PC-9 (cell line): ENCODE data around the gene DGLUCY.

ENCODE experiments used
- EZH2 ChIP-seq: fragments of 200-600 bp; sonication (generic); IDR thresholded peaks from 2 replicates; pipeline ENCODE4 v1.8.0; 2017; ENCODE audit warnings: antibody characterized with exemption, low read depth
- TF ChIP-seq, protein P1 (sequence below): fragments of 200-600 bp; sonication (generic); conservative IDR thresholded peaks from 2 replicates; pipeline ENCODE4 v1.6.1; 2017; ENCODE audit warnings: mixed run types, antibody characterized with exemption, mild to moderate bottlenecking, moderate library complexity

DNA sequence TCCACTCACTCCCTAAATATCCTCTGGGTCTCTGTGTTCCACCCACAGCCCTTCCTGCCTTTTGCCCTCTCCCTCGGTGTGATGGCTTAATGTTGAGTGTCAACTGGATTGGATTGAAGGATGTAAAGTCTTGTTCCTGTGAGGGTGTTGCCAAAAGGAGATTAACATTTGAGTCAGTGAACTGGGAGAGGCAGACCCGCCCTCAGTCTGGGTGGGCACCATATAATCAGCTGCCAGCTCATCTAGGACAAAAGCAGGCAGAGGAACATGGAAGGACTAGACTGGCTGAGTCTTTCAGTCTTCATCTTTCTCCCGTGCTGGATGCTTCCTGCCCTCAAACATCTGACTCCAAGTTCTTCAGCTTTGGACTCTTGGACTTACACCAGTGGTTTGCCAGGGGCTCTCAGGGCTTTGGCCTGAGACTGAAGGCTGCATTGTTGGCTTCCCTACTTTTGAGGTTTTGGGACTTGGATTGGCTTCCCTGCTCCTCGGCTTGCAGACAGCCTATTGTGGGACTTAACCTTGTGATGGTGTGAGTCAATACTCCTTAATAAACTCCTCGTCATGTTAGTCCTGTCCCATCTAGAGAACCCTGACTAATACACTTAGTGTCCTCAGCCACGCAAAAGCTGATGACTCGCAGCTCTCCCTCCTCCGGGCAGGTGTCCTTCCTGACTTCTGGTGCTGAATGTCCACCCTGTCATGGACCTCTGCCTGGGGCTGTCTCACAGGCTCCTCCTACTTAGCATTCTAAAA lies 5.9 kb downstream of the DGLUCY start:
- TF ChIP-seq, protein P1, sequence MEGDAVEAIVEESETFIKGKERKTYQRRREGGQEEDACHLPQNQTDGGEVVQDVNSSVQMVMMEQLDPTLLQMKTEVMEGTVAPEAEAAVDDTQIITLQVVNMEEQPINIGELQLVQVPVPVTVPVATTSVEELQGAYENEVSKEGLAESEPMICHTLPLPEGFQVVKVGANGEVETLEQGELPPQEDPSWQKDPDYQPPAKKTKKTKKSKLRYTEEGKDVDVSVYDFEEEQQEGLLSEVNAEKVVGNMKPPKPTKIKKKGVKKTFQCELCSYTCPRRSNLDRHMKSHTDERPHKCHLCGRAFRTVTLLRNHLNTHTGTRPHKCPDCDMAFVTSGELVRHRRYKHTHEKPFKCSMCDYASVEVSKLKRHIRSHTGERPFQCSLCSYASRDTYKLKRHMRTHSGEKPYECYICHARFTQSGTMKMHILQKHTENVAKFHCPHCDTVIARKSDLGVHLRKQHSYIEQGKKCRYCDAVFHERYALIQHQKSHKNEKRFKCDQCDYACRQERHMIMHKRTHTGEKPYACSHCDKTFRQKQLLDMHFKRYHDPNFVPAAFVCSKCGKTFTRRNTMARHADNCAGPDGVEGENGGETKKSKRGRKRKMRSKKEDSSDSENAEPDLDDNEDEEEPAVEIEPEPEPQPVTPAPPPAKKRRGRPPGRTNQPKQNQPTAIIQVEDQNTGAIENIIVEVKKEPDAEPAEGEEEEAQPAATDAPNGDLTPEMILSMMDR = no peak
- TF ChIP-seq EZH2 = no peak
